Measurements from ENCODE around the gene SGSH.

DNA sequence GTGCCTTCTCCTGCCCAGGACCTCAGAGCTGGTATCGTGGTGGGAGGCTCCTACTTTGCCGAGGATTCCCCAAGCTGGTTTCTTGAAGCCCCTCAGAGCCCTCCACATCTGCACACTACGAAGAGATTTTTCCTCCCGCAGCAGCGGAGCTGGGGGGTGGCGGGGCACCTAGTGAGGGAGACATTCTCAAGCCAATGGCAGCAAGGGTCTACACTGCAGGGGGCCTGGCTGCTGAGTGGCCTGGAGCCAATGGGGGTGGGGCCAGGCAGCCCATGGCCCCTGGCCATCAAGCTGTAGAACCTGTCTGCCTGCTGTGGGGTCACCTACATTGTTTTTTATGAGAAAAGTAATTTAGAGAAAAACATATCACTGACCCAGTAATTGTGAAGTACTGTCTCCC lies 5.1 kb upstream of the SGSH start:
- TF ChIP-seq, protein P1, sequence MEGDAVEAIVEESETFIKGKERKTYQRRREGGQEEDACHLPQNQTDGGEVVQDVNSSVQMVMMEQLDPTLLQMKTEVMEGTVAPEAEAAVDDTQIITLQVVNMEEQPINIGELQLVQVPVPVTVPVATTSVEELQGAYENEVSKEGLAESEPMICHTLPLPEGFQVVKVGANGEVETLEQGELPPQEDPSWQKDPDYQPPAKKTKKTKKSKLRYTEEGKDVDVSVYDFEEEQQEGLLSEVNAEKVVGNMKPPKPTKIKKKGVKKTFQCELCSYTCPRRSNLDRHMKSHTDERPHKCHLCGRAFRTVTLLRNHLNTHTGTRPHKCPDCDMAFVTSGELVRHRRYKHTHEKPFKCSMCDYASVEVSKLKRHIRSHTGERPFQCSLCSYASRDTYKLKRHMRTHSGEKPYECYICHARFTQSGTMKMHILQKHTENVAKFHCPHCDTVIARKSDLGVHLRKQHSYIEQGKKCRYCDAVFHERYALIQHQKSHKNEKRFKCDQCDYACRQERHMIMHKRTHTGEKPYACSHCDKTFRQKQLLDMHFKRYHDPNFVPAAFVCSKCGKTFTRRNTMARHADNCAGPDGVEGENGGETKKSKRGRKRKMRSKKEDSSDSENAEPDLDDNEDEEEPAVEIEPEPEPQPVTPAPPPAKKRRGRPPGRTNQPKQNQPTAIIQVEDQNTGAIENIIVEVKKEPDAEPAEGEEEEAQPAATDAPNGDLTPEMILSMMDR (optimal IDR thresholded peaks at IDR 0.05 in 1 of 3, IDR thresholded peaks at IDR 0.05 in 1 of 3, conservative IDR thresholded peaks at IDR 0.05 in 1 of 3; ENCODE audit: extremely low read depth in 1 of 3, insufficient read depth in 2 of 3, low read length in 3 of 3) = no peak
- TF ChIP-seq EZH2 (IDR thresholded peaks at IDR 0.05; ENCODE audit: low read length) = no peak
